ENCODE data around the gene SLC2A6. TPM values are rescaled to one million over a fixed set of nuclear protein-coding genes. Genes with fewer than 3 reads are reported as not detected.
"Not testable (repeated sequence)": the region's sequence is repeated elsewhere in the genome, so short reads cannot be mapped to it uniquely, and the experiment has no call there.

SLC2A6 gene
- total RNA-seq, 1 donor from 2014 or later: 29.2 TPM

DNA sequence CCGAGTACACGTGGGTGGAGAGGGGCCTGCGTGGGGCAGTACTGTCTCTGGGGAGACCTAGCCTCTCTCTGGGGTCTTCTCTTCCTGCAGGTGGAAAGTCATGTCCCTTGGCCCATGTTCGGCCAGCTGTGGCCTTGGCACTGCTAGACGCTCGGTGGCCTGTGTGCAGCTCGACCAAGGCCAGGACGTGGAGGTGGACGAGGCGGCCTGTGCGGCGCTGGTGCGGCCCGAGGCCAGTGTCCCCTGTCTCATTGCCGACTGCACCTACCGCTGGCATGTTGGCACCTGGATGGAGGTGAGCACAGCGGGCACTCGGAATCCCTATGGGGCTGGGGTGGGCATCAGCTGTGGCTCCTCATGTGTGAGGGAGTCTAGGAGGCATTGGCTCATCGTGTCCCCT is 24.6 kb downstream of the SLC2A6 start:
- no peak for DNase-seq (ENCODE audit: low read depth)
- TF ChIP-seq CTCF (conservative IDR thresholded peaks at IDR 0.05; ENCODE audit: low read depth, low read length): no peak
- no peak overlapping the region for H3K4me3 ChIP-seq (ENCODE audit: low read depth, low read length)

DNA sequence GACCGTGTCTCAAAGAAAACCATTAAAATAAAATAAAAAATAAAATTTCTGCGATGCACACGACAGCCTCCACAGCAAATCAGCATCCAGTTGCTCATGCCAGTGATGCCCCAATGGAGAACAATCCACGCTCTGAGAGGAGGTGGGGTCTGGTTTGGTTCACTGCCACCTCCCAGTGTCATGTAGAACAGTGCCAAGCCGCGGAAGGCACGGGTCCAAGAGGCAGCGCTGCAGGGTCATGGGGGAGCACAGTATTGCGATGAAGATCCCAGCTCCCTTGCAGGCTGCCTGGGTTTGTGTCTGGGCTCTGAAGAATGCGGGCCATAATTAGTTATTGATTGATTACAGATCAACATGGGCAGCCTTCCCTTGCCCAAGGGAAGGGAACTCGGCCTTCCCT is 25.2 kb downstream of the SLC2A6 start:
- no peak for TF ChIP-seq CTCF (conservative IDR thresholded peaks at IDR 0.05; ENCODE audit: low read depth, low read length)
- no peak for DNase-seq (ENCODE audit: low read depth)
- no peak overlapping the region for H3K4me3 ChIP-seq (ENCODE audit: low read depth, low read length)

GRCh38 chr9:133452562-133452961 is 26.3 kb downstream of the SLC2A6 start:
- H3K4me3 ChIP-seq (ENCODE audit: low read depth, low read length): no peak overlapping the region
- no peak for TF ChIP-seq CTCF (conservative IDR thresholded peaks at IDR 0.05; ENCODE audit: low read depth, low read length)
- DNase-seq (ENCODE audit: low read depth): no peak

- DNase-seq (ENCODE audit: low read depth); H3K4me3 ChIP-seq (ENCODE audit: low read depth, low read length): not testable (repeated sequence)
Observed at GRCh38 chr9:133451865-133452264, 27.0 kb downstream of the SLC2A6 start.

GRCh38 chr9:133449760-133450159 is 29.1 kb downstream of the SLC2A6 start:
- no peak for DNase-seq (ENCODE audit: low read depth)
- H3K4me3 ChIP-seq (ENCODE audit: low read depth, low read length): no peak overlapping the region
- no peak for TF ChIP-seq CTCF (conservative IDR thresholded peaks at IDR 0.05; ENCODE audit: low read depth, low read length)

DNA sequence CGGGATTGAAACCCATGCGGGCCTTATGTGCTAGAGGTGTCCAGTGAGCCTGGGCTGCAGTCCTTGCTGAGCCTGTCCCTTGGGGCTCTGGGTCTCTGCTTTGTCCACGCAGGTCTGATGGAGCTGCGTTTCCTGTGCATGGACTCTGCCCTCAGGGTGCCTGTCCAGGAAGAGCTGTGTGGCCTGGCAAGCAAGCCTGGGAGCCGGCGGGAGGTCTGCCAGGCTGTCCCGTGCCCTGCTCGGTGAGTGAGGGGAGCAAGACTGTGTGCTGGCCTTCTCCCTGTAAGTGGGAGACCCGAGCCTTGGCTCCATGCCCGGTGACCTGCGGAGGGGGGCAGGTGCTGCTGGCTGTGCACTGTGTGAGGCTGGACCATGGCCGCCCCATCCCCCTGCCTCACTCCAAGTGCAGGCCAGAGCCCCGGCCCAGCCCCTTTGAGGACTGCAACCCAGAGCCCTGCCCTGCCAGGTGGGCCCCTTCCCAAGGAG is 30.4 kb downstream of the SLC2A6 start:
- no peak for DNase-seq (ENCODE audit: low read depth)
- TF ChIP-seq CTCF (conservative IDR thresholded peaks at IDR 0.05; ENCODE audit: low read depth, low read length): no peak
- H3K4me3 ChIP-seq (ENCODE audit: low read depth, low read length): no peak overlapping the region

- no peak for TF ChIP-seq CTCF (conservative IDR thresholded peaks at IDR 0.05; ENCODE audit: low read depth, low read length)
- no peak for DNase-seq (ENCODE audit: low read depth)
- H3K4me3 ChIP-seq (ENCODE audit: low read depth, low read length): no peak overlapping the region
Observed at GRCh38 chr9:133445293-133445969, 33.5 kb downstream of the SLC2A6 start.

Measured in epithelial cell of proximal tubule (primary cell).